Measurements from ENCODE around the gene MMEL1.

Gene MMEL1

GRCh38 chr1:2561898-2562895 is 70.6 kb downstream of the MMEL1 start:
- no peak for DNase-seq (ENCODE audit: low spot score)
- no peak for TF ChIP-seq CTCF (IDR thresholded peaks at IDR 0.05; ENCODE audit: poor library complexity, severe bottlenecking)
- Histone ChIP-seq H3K36me3 (ENCODE audit: low read depth) (no peaks in the 10 kb centered on the region), H3K9me3 (ENCODE audit: severe bottlenecking) (no peaks in the 10 kb centered on the region), H3K27me3 (ENCODE audit: insufficient read depth, poor library complexity, severe bottlenecking) (peaks cover 11% of the 10 kb centered on the region), H3K4me1 (ENCODE audit: insufficient read depth, poor library complexity, severe bottlenecking) (no peaks in the 10 kb centered on the region), H3K4me3 (ENCODE audit: severe bottlenecking) (no peak overlapping the region), H3K27ac (ENCODE audit: poor library complexity, severe bottlenecking) (no peak overlapping the region)
- no peak for ATAC-seq (ENCODE audit: low read depth)

GRCh38 chr1:2561446-2561845 is 71.4 kb downstream of the MMEL1 start:
- no peak for ATAC-seq (ENCODE audit: low read depth)
- TF ChIP-seq CTCF (IDR thresholded peaks at IDR 0.05; ENCODE audit: poor library complexity, severe bottlenecking) = no peak
- DNase-seq (ENCODE audit: low spot score) = no peak
- H3K27me3 ChIP-seq (ENCODE audit: insufficient read depth, poor library complexity, severe bottlenecking) = peaks cover 10% of the 10 kb centered on the region
- H3K36me3 ChIP-seq (ENCODE audit: low read depth) = no peaks in the 10 kb centered on the region
- H3K4me1 ChIP-seq (ENCODE audit: insufficient read depth, poor library complexity, severe bottlenecking) = no peaks in the 10 kb centered on the region
- H3K4me3 ChIP-seq (ENCODE audit: severe bottlenecking) = no peak overlapping the region
- no peaks in the 10 kb centered on the region for H3K9me3 ChIP-seq (ENCODE audit: severe bottlenecking)
- no peak overlapping the region for H3K27ac ChIP-seq (ENCODE audit: poor library complexity, severe bottlenecking)

- Histone ChIP-seq H3K27me3 (ENCODE audit: insufficient read depth, poor library complexity, severe bottlenecking) (peaks cover 2% of the 10 kb centered on the region), H3K4me1 (ENCODE audit: insufficient read depth, poor library complexity, severe bottlenecking) (peaks cover 5% of the 10 kb centered on the region), H3K27ac (ENCODE audit: poor library complexity, severe bottlenecking) (no peak overlapping the region), H3K9me3 (ENCODE audit: severe bottlenecking) (no peaks in the 10 kb centered on the region), H3K4me3 (ENCODE audit: severe bottlenecking) (no peak overlapping the region), H3K36me3 (ENCODE audit: low read depth) (no peaks in the 10 kb centered on the region)
- no peak for TF ChIP-seq CTCF (IDR thresholded peaks at IDR 0.05; ENCODE audit: poor library complexity, severe bottlenecking)
- ATAC-seq (ENCODE audit: low read depth) = no peak
- no peak for DNase-seq (ENCODE audit: low spot score)
Measured at GRCh38 chr1:2560299-2561073, 72.3 kb downstream of the MMEL1 start.

GRCh38 chr1:2559509-2560298 is 73.1 kb downstream of the MMEL1 start:
- no peak for TF ChIP-seq CTCF (IDR thresholded peaks at IDR 0.05; ENCODE audit: poor library complexity, severe bottlenecking)
- no peak overlapping the region for H3K4me3 ChIP-seq (ENCODE audit: severe bottlenecking)
- H3K36me3 ChIP-seq (ENCODE audit: low read depth) = no peaks in the 10 kb centered on the region
- no peak overlapping the region for H3K27ac ChIP-seq (ENCODE audit: poor library complexity, severe bottlenecking)
- DNase-seq (ENCODE audit: low spot score) = no peak
- H3K9me3 ChIP-seq (ENCODE audit: severe bottlenecking) = no peaks in the 10 kb centered on the region
- no peaks in the 10 kb centered on the region for H3K27me3 ChIP-seq (ENCODE audit: insufficient read depth, poor library complexity, severe bottlenecking)
- peaks cover 5% of the 10 kb centered on the region for H3K4me1 ChIP-seq (ENCODE audit: insufficient read depth, poor library complexity, severe bottlenecking)
- no peak for ATAC-seq (ENCODE audit: low read depth)

All from RWPE2 (cell line).